ENCODE measurements around the gene P2RY6. TPM values are rescaled to one million over a fixed set of nuclear protein-coding genes. Genes with fewer than 3 reads are reported as not detected.

P2RY6 gene
- total RNA-seq, 2 experiments from 2014 or later = not detected

- no peaks in the 10 kb centered on the region for H3K9me3 ChIP-seq (ENCODE audit: low read length)
- intact Hi-C loops (cut with micrococcal nuclease; ENCODE audit: unreplicated experiment) = no loop called here
- no peak overlapping the region for H3K4me3 ChIP-seq (ENCODE audit: low read depth, low read length, poor library complexity, severe bottlenecking)
- no TSS peak for BruUV-seq (replicated peaks)
- H3K27ac ChIP-seq (ENCODE audit: low read depth, low read length, poor library complexity, severe bottlenecking) = no peak overlapping the region
- no peak for TF ChIP-seq EZH2phosphoT487 (IDR thresholded peaks at IDR 0.05; ENCODE audit: borderline replicate concordance, low read depth, low read length)
- no peak for TF ChIP-seq CTCF (conservative IDR thresholded peaks at IDR 0.05; ENCODE audit: low read length)
- POLR2A ChIA-PET = no interaction called here
- no peaks in the 10 kb centered on the region for H3K79me2 ChIP-seq (ENCODE audit: insufficient read depth, low read depth, low read length)
- no peak overlapping the region for H2AFZ ChIP-seq (ENCODE audit: low read length)
- no peak for DNase-seq (ENCODE audit: low spot score)
- no peaks in the 10 kb centered on the region for H4K20me1 ChIP-seq (ENCODE audit: insufficient read depth, low read length)
- peaks cover 39% of the 10 kb centered on the region for H3K4me1 ChIP-seq (ENCODE audit: insufficient read depth, low read length, poor library complexity, severe bottlenecking)
- no peaks in the 10 kb centered on the region for H3K9me2 ChIP-seq (ENCODE audit: insufficient read depth, low read length)
- H3K36me3 ChIP-seq (ENCODE audit: insufficient read depth, low read length) = no peaks in the 10 kb centered on the region
- no peak overlapping the region for H3K4me2 ChIP-seq (ENCODE audit: low read length)
- CTCF ChIA-PET (ENCODE audit: unreplicated experiment) = no interaction called here
These were observed 51.3 kb downstream of the P2RY6 start for GRCh38 chr11:73323464-73323863.

- Histone ChIP-seq H3K27ac (ENCODE audit: low read depth, low read length, poor library complexity, severe bottlenecking) (no peak overlapping the region), H3K4me1 (ENCODE audit: insufficient read depth, low read length, poor library complexity, severe bottlenecking) (peaks cover 39% of the 10 kb centered on the region), H3K36me3 (ENCODE audit: insufficient read depth, low read length) (no peaks in the 10 kb centered on the region), H3K79me2 (ENCODE audit: insufficient read depth, low read depth, low read length) (no peaks in the 10 kb centered on the region), H3K9me3 (ENCODE audit: low read length) (no peaks in the 10 kb centered on the region), H4K20me1 (ENCODE audit: insufficient read depth, low read length) (no peaks in the 10 kb centered on the region), H3K9me2 (ENCODE audit: insufficient read depth, low read length) (no peaks in the 10 kb centered on the region), H3K4me3 (ENCODE audit: low read depth, low read length, poor library complexity, severe bottlenecking) (no peak overlapping the region), H2AFZ (ENCODE audit: low read length) (no peak overlapping the region), H3K4me2 (ENCODE audit: low read length) (no peak overlapping the region)
- DNase-seq (ENCODE audit: low spot score) = no peak
- CTCF ChIA-PET (ENCODE audit: unreplicated experiment) = no interaction called here
- TF ChIP-seq CTCF (conservative IDR thresholded peaks at IDR 0.05; ENCODE audit: low read length) (no peak), EZH2phosphoT487 (IDR thresholded peaks at IDR 0.05; ENCODE audit: borderline replicate concordance, low read depth, low read length) (no peak)
- intact Hi-C loops (cut with micrococcal nuclease; ENCODE audit: unreplicated experiment) = no loop called here
- POLR2A ChIA-PET = interaction anchor here (0.5 kb wide), 1 partner anchor 241 kb away, joined by 4 read pairs; no protein-coding TSS in a partner anchor
- BruUV-seq (replicated peaks) = no TSS peak
These were observed 52.0 kb downstream of the P2RY6 start for GRCh38 chr11:73324116-73324515.

- H3K36me3 ChIP-seq (ENCODE audit: insufficient read depth, low read length) = no peaks in the 10 kb centered on the region
- no peaks in the 10 kb centered on the region for H3K9me3 ChIP-seq (ENCODE audit: low read length)
- intact Hi-C loops (cut with micrococcal nuclease; ENCODE audit: unreplicated experiment) = no loop called here
- no peaks in the 10 kb centered on the region for H3K79me2 ChIP-seq (ENCODE audit: insufficient read depth, low read depth, low read length)
- H3K4me3 ChIP-seq (ENCODE audit: low read depth, low read length, poor library complexity, severe bottlenecking) = no peak overlapping the region
- no peak overlapping the region for H3K4me2 ChIP-seq (ENCODE audit: low read length)
- DNase-seq (ENCODE audit: low spot score) = no peak
- POLR2A ChIA-PET = no interaction called here
- H2AFZ ChIP-seq (ENCODE audit: low read length) = peak overlapping the region; percentile 45
- no peaks in the 10 kb centered on the region for H3K9me2 ChIP-seq (ENCODE audit: insufficient read depth, low read length)
- H4K20me1 ChIP-seq (ENCODE audit: insufficient read depth, low read length) = no peaks in the 10 kb centered on the region
- CTCF ChIA-PET (ENCODE audit: unreplicated experiment) = no interaction called here
- no peak overlapping the region for H3K27ac ChIP-seq (ENCODE audit: low read depth, low read length, poor library complexity, severe bottlenecking)
- no peak for TF ChIP-seq EZH2phosphoT487 (IDR thresholded peaks at IDR 0.05; ENCODE audit: borderline replicate concordance, low read depth, low read length)
- no peak for TF ChIP-seq CTCF (conservative IDR thresholded peaks at IDR 0.05; ENCODE audit: low read length)
- BruUV-seq (replicated peaks) = no TSS peak
- H3K4me1 ChIP-seq (ENCODE audit: insufficient read depth, low read length, poor library complexity, severe bottlenecking) = peaks cover 39% of the 10 kb centered on the region
These were observed 52.5 kb downstream of the P2RY6 start for GRCh38 chr11:73324665-73325035.
